Endothelial cell of umbilical vein (primary cell): ENCODE results near the gene ERGIC1.

ENCODE experiments used
- EZH2 ChIP-seq: IDR thresholded peaks from 2 replicates; pipeline ENCODE4 v1.6.1; 2012; ENCODE audit warnings: borderline replicate concordance, low read depth, mild to moderate bottlenecking, moderate library complexity, low read length, inconsistent platforms; ENCODE audit not compliant: severe bottlenecking
- FOS ChIP-seq: IDR thresholded peaks from 2 replicates; pipeline ENCODE4 v1.6.1; 2011; ENCODE audit warnings: mild to moderate bottlenecking, low read length, moderate library complexity, borderline replicate concordance; ENCODE audit not compliant: insufficient read depth
- GATA2 ChIP-seq: IDR thresholded peaks from 2 replicates; pipeline ENCODE4 v1.7.0; 2011; ENCODE audit warnings: low read depth, mild to moderate bottlenecking, moderate library complexity, mixed read lengths, low read length; ENCODE audit not compliant: insufficient read length, insufficient read depth
- JUN ChIP-seq: IDR thresholded peaks from 2 replicates; pipeline ENCODE4 v1.6.1; 2011; ENCODE audit warnings: borderline replicate concordance, low read depth; ENCODE audit not compliant: insufficient read length, insufficient read depth
- MYC ChIP-seq: IDR thresholded peaks from one replicate; pipeline ENCODE4 v1.6.1; 2011; ENCODE audit warnings: mild to moderate bottlenecking, low read depth, low read length
- POLR2A ChIP-seq: IDR thresholded peaks from 2 replicates; pipeline ENCODE4 v1.6.1; 2012; ENCODE audit warnings: low read depth, mild to moderate bottlenecking, control low read depth, low read length
- POLR2AphosphoS5 ChIP-seq: IDR thresholded peaks from 2 replicates; pipeline ENCODE4 v1.6.1; 2012; ENCODE audit warnings: low read depth, mild to moderate bottlenecking, control low read depth, low read length, moderate library complexity; ENCODE audit not compliant: insufficient read depth
- TF ChIP-seq, protein P1 (sequence below), 2 donors: IDR thresholded peaks; 1 replicate in 1 of 2; 2 replicates in 1 of 2; pipeline ENCODE4 v1.5.1; 2011; ENCODE audit warnings: low read length in 2 of 2, mild to moderate bottlenecking in 2 of 2, moderate library complexity in 2 of 2, control low read depth in 1 of 2, inconsistent platforms in 1 of 2, low read depth in 1 of 2; ENCODE audit not compliant: insufficient read depth in 1 of 2; ENCODE audit errors: extremely low read depth in 1 of 2
- TF ChIP-seq, protein P2 (sequence below): IDR thresholded peaks from 2 replicates; pipeline ENCODE4 v1.6.1; 2011; ENCODE audit not compliant: insufficient read depth, insufficient read length

DNA sequence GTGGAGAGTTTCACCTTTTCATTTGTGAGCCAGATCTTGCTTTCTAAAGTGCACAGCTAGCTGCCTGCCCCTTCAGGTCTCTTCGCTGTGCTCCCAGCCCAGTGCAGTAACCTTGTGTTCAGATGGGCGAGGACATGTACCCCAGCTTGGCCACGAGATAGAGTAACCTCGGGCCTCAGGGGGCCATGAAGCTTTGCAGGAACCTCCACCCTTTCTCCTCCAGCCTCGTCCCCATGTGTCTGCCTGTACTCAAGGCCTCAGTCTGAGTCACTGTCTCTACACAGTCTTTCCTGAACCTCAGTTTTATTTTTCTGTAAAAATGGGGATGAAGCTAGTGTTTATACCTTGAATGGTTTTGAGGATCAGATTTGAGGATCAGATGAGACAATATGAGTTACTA, 37.9 kb downstream of the ERGIC1 start:
- TF ChIP-seq, protein P1, sequence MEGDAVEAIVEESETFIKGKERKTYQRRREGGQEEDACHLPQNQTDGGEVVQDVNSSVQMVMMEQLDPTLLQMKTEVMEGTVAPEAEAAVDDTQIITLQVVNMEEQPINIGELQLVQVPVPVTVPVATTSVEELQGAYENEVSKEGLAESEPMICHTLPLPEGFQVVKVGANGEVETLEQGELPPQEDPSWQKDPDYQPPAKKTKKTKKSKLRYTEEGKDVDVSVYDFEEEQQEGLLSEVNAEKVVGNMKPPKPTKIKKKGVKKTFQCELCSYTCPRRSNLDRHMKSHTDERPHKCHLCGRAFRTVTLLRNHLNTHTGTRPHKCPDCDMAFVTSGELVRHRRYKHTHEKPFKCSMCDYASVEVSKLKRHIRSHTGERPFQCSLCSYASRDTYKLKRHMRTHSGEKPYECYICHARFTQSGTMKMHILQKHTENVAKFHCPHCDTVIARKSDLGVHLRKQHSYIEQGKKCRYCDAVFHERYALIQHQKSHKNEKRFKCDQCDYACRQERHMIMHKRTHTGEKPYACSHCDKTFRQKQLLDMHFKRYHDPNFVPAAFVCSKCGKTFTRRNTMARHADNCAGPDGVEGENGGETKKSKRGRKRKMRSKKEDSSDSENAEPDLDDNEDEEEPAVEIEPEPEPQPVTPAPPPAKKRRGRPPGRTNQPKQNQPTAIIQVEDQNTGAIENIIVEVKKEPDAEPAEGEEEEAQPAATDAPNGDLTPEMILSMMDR (IDR thresholded peaks at IDR 0.05; ENCODE audit: extremely low read depth in 1 of 2, insufficient read depth in 1 of 2, low read depth in 1 of 2, low read length in 2 of 2), result no peak
- peak; percentile 29 for TF ChIP-seq FOS
- no peak for TF ChIP-seq EZH2
- no peak for TF ChIP-seq POLR2AphosphoS5
- no peak for TF ChIP-seq GATA2
- TF ChIP-seq MYC, result no peak
- no peak for TF ChIP-seq POLR2A
- TF ChIP-seq, protein P2, sequence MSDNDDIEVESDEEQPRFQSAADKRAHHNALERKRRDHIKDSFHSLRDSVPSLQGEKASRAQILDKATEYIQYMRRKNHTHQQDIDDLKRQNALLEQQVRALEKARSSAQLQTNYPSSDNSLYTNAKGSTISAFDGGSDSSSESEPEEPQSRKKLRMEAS, result no peak
- TF ChIP-seq JUN, result no peak
